ENCODE measurements around the gene PHF19.

The PHF19 gene

GRCh38 chr9:120913647-120914264 lies 36.8 kb upstream of the PHF19 start:
- no peak for DNase-seq

- no peak for DNase-seq
Measured at GRCh38 chr9:120912958-120913646, 36.1 kb upstream of the PHF19 start.

- no peak for DNase-seq
Measured at GRCh38 chr9:120911295-120911837, 34.4 kb upstream of the PHF19 start.

GRCh38 chr9:120910643-120911042 lies 33.7 kb upstream of the PHF19 start:
- DNase-seq: no peak

GRCh38 chr9:120909904-120910303 lies 32.9 kb upstream of the PHF19 start:
- DNase-seq: peak; percentile 79

GRCh38 chr9:120905315-120906164 lies 28.6 kb upstream of the PHF19 start:
- no peak for DNase-seq

- no peak for DNase-seq
Measured at GRCh38 chr9:120904978-120905301, 28.0 kb upstream of the PHF19 start.

GRCh38 chr9:120904061-120904977 lies 27.3 kb upstream of the PHF19 start:
- no peak for DNase-seq

GRCh38 chr9:120902569-120903535 lies 25.9 kb upstream of the PHF19 start:
- DNase-seq: no peak

GRCh38 chr9:120901755-120902568 lies 25.0 kb upstream of the PHF19 start:
- no peak for DNase-seq

GRCh38 chr9:120900824-120901223 lies 23.8 kb upstream of the PHF19 start:
- no peak for DNase-seq

GRCh38 chr9:120899490-120900068 lies 22.6 kb upstream of the PHF19 start:
- DNase-seq: no peak

- no peak for DNase-seq
Measured at GRCh38 chr9:120898396-120898795, 21.4 kb upstream of the PHF19 start.

- DNase-seq: no peak
Measured at GRCh38 chr9:120895951-120896350, 19.0 kb upstream of the PHF19 start.

GRCh38 chr9:120894321-120895148 lies 17.5 kb upstream of the PHF19 start:
- DNase-seq: no peak

- no peak for DNase-seq
Measured at GRCh38 chr9:120893611-120894307, 16.8 kb upstream of the PHF19 start.

GRCh38 chr9:120892748-120893610 lies 16.0 kb upstream of the PHF19 start:
- peak; percentile 55 for DNase-seq
